Astrocyte (in vitro differentiated cells and primary cell): ENCODE measurements around the gene YOD1. TPM values are rescaled to one million over a fixed set of nuclear protein-coding genes. Genes with fewer than 3 reads are reported as not detected.

Experiments
- DNase-seq: peaks from one replicate; pipeline ENCODE4 v3.0.0-alpha.2; 2010; ENCODE audit warnings: low read depth
- FAIRE-seq: peaks from 2 replicates; lab custom pipeline; 2011; peaks lifted over from hg19 to GRCh38; lab: Jason Lieb, UNC
- H2AFZ ChIP-seq: 2 replicates; pipeline ENCODE4 v1.6.0; 2012; ENCODE audit warnings: low read depth, low read length, inconsistent platforms
- H3K27ac ChIP-seq: 2 replicates; pipeline ENCODE4 v1.5.1; 2011; ENCODE audit warnings: low read depth, low read length, inconsistent platforms
- H3K27me3 ChIP-seq: 2 replicates; pipeline ENCODE4 v1.6.0; 2011; ENCODE audit warnings: low read length, inconsistent platforms; ENCODE audit not compliant: insufficient read depth
- H3K36me3 ChIP-seq: 2 replicates; pipeline ENCODE4 v1.5.1; 2011; ENCODE audit warnings: low read length, inconsistent platforms; ENCODE audit not compliant: insufficient read depth
- H3K4me1 ChIP-seq: 2 replicates; pipeline ENCODE4 v1.5.1; 2011; ENCODE audit warnings: low read length, inconsistent platforms; ENCODE audit not compliant: insufficient read depth
- H3K4me2 ChIP-seq: 2 replicates; pipeline ENCODE4 v1.6.0; 2012; ENCODE audit warnings: low read length, inconsistent platforms
- H3K4me3 ChIP-seq: 2 replicates; pipeline ENCODE4 v1.5.1; 2011; ENCODE audit warnings: low read depth, mild to moderate bottlenecking, low read length, inconsistent platforms; ENCODE audit not compliant: insufficient read depth
- H3K79me2 ChIP-seq: 2 replicates; pipeline ENCODE4 v1.6.0; 2012; ENCODE audit warnings: mild to moderate bottlenecking, low read length, inconsistent platforms; ENCODE audit not compliant: insufficient read depth
- H3K9ac ChIP-seq: 2 replicates; pipeline ENCODE4 v1.6.0; 2012; ENCODE audit warnings: mild to moderate bottlenecking, low read length, inconsistent platforms
- H3K9me3 ChIP-seq: 2 replicates; pipeline ENCODE4 v1.5.1; 2012; ENCODE audit warnings: low read depth, mild to moderate bottlenecking, low read length, inconsistent platforms; ENCODE audit not compliant: insufficient read depth
- H4K20me1 ChIP-seq: 2 replicates; pipeline ENCODE4 v1.6.0; 2012; ENCODE audit warnings: low read length, inconsistent platforms; ENCODE audit not compliant: insufficient read depth
- H3K27ac Mint-ChIP-seq: one replicate; pipeline ENCODE4 v1.8.0; 2021; ENCODE audit warnings: mild to moderate bottlenecking, mixed read lengths; ENCODE audit not compliant: unreplicated experiment
- H3K27me3 Mint-ChIP-seq: one replicate; pipeline ENCODE4 v1.8.0; 2021; ENCODE audit warnings: low read depth, mixed read lengths; ENCODE audit not compliant: unreplicated experiment
- H3K36me3 Mint-ChIP-seq: one replicate; pipeline ENCODE4 v1.8.0; 2021; ENCODE audit warnings: low read depth, mixed read lengths; ENCODE audit not compliant: unreplicated experiment
- H3K4me1 Mint-ChIP-seq: one replicate; pipeline ENCODE4 v1.8.0; 2021; ENCODE audit warnings: low read depth, mixed read lengths; ENCODE audit not compliant: unreplicated experiment
- H3K4me3 Mint-ChIP-seq: one replicate; pipeline ENCODE4 v1.8.0; 2021; ENCODE audit warnings: mild to moderate bottlenecking, moderate library complexity, mixed read lengths; ENCODE audit not compliant: unreplicated experiment
- H3K9me3 Mint-ChIP-seq: one replicate; pipeline ENCODE4 v1.8.0; 2021; ENCODE audit warnings: mild to moderate bottlenecking, mixed read lengths; ENCODE audit not compliant: unreplicated experiment
- CTCF ChIP-seq: IDR thresholded peaks from 2 replicates; pipeline ENCODE4 v1.5.1; 2011; ENCODE audit warnings: low read depth, mild to moderate bottlenecking, inconsistent platforms, low read length, moderate library complexity; ENCODE audit not compliant: insufficient read depth
- EZH2 ChIP-seq: IDR thresholded peaks from 2 replicates; pipeline ENCODE4 v1.6.1; 2012; ENCODE audit warnings: mild to moderate bottlenecking, low read length, inconsistent platforms; ENCODE audit not compliant: insufficient read depth
- total RNA-seq: library from RNA; stranded (reverse); gene quantifications from 2 replicates; pipeline ENCODE4 v1.2.1, GENCODE V29; 2021

Gene YOD1
- total RNA-seq, 1 donor from 2014 or later = 14.8 TPM

GRCh38 chr1:207033302-207033701, 17.7 kb downstream of the YOD1 start:
- no peak for DNase-seq
- H3K9me3 Mint-ChIP-seq = no peaks in the 10 kb centered on the region
- Histone ChIP-seq H3K4me3 (no peak overlapping the region), H3K79me2 (no peaks in the 10 kb centered on the region), H3K4me2 (no peak overlapping the region), H2AFZ (no peak overlapping the region), H4K20me1 (no peaks in the 10 kb centered on the region), H3K9me3 (no peaks in the 10 kb centered on the region), H3K36me3 (no peaks in the 10 kb centered on the region), H3K27me3 (no peaks in the 10 kb centered on the region), H3K9ac (no peak overlapping the region), H3K27ac (no peak overlapping the region), H3K4me1 (peaks cover 6% of the 10 kb centered on the region)
- TF ChIP-seq EZH2 (no peak), CTCF (no peak)
- no peak for FAIRE-seq
- H3K36me3 Mint-ChIP-seq = no peaks in the 10 kb centered on the region
- no peak overlapping the region for H3K4me3 Mint-ChIP-seq
- H3K4me1 Mint-ChIP-seq = peaks cover 4% of the 10 kb centered on the region
- H3K27ac Mint-ChIP-seq = no peak overlapping the region
- H3K27me3 Mint-ChIP-seq = no peaks in the 10 kb centered on the region

- FAIRE-seq (no peak), DNase-seq (no peak)
- no peaks in the 10 kb centered on the region for H3K9me3 ChIP-seq
- no peaks in the 10 kb centered on the region for H4K20me1 ChIP-seq
- H3K36me3 ChIP-seq = no peaks in the 10 kb centered on the region
- H3K9ac ChIP-seq = no peak within 1 kb of the TSS
- Mint-ChIP-seq H3K4me1 (peaks cover 4% of the 10 kb centered on the region), H3K4me3 (peak within 1 kb of the TSS; percentile 3), H3K9me3 (no peaks in the 10 kb centered on the region), H3K27ac (no peak within 1 kb of the TSS), H3K36me3 (no peaks in the 10 kb centered on the region), H3K27me3 (no peaks in the 10 kb centered on the region)
- peaks cover 6% of the 10 kb centered on the region for H3K4me1 ChIP-seq
- H3K4me3 ChIP-seq = no peak within 1 kb of the TSS
- H3K4me2 ChIP-seq = no peak within 1 kb of the TSS
- TF ChIP-seq EZH2 (no peak), CTCF (no peak)
- no peaks in the 10 kb centered on the region for H3K27me3 ChIP-seq
- H3K79me2 ChIP-seq = no peaks in the 10 kb centered on the region
- no peak within 1 kb of the TSS for H3K27ac ChIP-seq
- no peak within 1 kb of the TSS for H2AFZ ChIP-seq
Observed at GRCh38 chr1:207032528-207033017, 18.4 kb downstream of the YOD1 start, which contains the start of gene C1orf116. Gene C1orf116 (minus strand): TSS chr1:207032756. CDS start chr1:207027598, 5,158 bp downstream.

DNA sequence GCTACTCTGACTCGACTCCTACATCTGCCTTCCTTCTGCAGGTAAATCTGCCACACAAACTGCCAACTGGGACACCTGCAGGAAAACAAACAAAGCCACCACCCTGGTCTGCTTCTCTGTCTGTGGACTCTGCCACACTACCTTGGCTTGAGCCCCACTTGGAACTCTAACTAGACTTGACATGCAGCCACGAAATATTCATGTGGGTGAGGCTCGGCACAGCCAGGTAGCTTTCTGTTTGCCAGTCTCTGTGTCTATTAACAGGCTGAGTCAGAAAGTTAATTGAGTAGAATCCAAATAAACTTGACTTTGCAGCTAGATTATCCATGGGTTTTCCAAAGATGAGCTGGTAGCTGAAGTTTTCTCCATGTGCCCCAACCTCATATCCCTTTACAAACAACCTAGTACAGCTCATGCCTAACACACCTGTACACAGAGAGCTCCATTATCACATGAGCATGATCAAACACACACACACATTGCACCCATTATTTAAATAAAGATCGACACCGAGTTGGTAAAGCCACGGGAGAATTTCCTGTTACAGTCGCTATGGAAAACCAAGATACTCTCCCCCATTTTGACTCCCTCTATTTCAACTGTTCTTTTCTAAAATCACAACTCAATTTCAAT, 19.3 kb downstream of the YOD1 start:
- no peak overlapping the region for H3K27ac Mint-ChIP-seq
- H3K4me1 Mint-ChIP-seq = peaks cover 11% of the 10 kb centered on the region
- Histone ChIP-seq H3K27ac (no peak overlapping the region), H3K36me3 (no peaks in the 10 kb centered on the region), H3K4me3 (no peak overlapping the region), H3K79me2 (no peaks in the 10 kb centered on the region), H3K27me3 (no peaks in the 10 kb centered on the region), H2AFZ (no peak overlapping the region), H3K9ac (no peak overlapping the region), H4K20me1 (no peaks in the 10 kb centered on the region), H3K4me2 (no peak overlapping the region), H3K4me1 (peaks cover 14% of the 10 kb centered on the region), H3K9me3 (no peaks in the 10 kb centered on the region)
- DNase-seq = no peak
- H3K9me3 Mint-ChIP-seq = no peaks in the 10 kb centered on the region
- no peaks in the 10 kb centered on the region for H3K36me3 Mint-ChIP-seq
- no peak for TF ChIP-seq EZH2
- no peak for TF ChIP-seq CTCF
- peak overlapping the region; percentile 3 for H3K4me3 Mint-ChIP-seq
- H3K27me3 Mint-ChIP-seq = no peaks in the 10 kb centered on the region
- no peak for FAIRE-seq
